ENCODE measurements around the gene CYSTM1.

DNA sequence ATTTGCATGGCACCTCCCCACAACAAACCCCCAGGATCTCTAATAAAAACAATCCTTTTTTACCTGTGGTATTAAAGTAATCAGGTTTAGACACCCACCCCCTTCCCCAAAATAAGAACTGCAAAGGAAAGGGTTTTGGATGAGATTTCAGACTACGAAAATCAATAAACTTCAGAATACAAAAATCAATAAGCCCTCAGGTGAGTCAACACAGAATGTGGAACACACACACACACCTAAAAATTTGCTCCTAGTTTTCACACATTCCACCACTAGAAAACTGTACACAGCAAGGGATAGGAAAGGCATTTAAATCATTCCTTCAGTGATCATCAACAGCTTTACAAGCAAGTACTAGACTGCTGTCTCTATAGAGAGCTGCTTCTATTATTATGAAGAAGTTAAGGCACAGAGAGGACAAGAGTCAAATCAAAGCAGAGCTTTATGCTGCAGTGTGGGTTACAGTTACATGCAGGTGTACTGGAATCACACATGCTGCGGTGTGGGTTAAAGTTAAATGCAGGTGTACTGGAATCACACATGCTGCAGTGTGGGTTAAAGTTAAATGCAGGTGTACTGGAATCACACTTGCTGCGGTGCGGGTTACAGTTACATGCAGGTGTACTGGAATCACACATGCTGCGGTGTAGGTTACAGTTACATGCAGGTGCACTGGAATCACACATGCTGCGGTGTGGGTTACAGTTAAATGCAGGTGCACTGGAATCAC, 91.6 kb downstream of the CYSTM1 start:
- TF ChIP-seq FOS (IDR thresholded peaks at IDR 0.05; ENCODE audit: borderline replicate concordance, insufficient read depth, low read length) (no peak), MYC (IDR thresholded peaks at IDR 0.05; ENCODE audit: low read depth, low read length) (no peak), EZH2 (IDR thresholded peaks at IDR 0.05; ENCODE audit: borderline replicate concordance, low read depth, low read length, severe bottlenecking) (no peak), POLR2AphosphoS5 (IDR thresholded peaks at IDR 0.05; ENCODE audit: insufficient read depth, low read depth, low read length) (no peak), GATA2 (IDR thresholded peaks at IDR 0.05; ENCODE audit: insufficient read depth, insufficient read length, low read depth, low read length) (no peak)
- TF ChIP-seq, protein P1, sequence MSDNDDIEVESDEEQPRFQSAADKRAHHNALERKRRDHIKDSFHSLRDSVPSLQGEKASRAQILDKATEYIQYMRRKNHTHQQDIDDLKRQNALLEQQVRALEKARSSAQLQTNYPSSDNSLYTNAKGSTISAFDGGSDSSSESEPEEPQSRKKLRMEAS (IDR thresholded peaks at IDR 0.05; ENCODE audit: insufficient read depth, insufficient read length), result no peak
- TF ChIP-seq, protein P2, sequence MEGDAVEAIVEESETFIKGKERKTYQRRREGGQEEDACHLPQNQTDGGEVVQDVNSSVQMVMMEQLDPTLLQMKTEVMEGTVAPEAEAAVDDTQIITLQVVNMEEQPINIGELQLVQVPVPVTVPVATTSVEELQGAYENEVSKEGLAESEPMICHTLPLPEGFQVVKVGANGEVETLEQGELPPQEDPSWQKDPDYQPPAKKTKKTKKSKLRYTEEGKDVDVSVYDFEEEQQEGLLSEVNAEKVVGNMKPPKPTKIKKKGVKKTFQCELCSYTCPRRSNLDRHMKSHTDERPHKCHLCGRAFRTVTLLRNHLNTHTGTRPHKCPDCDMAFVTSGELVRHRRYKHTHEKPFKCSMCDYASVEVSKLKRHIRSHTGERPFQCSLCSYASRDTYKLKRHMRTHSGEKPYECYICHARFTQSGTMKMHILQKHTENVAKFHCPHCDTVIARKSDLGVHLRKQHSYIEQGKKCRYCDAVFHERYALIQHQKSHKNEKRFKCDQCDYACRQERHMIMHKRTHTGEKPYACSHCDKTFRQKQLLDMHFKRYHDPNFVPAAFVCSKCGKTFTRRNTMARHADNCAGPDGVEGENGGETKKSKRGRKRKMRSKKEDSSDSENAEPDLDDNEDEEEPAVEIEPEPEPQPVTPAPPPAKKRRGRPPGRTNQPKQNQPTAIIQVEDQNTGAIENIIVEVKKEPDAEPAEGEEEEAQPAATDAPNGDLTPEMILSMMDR (IDR thresholded peaks at IDR 0.05; ENCODE audit: extremely low read depth in 1 of 2, insufficient read depth in 1 of 2, low read depth in 1 of 2, low read length in 2 of 2), result no peak
